Body of pancreas (tissue), 4 donors: ENCODE data around the gene UBAC2.

Experiments
- CTCF ChIP-seq, 7 experiments: fragments of 450-650 bp in 4 of 7; fragments of 200-600 bp in 3 of 7; sonication (generic) in 3 of 7; IDR thresholded peaks; one replicate each; pipeline ENCODE4 v1.5.1; 2016 to 2019; ENCODE audit warnings: antibody characterized with exemption in 7 of 7
- POLR2A ChIP-seq, 3 donors: fragments of 450-650 bp; IDR thresholded peaks; one replicate each; pipeline ENCODE4 v1.6.1; 2016; ENCODE audit warnings: antibody characterized with exemption in 3 of 3, mild to moderate bottlenecking in 2 of 3

GRCh38 chr13:99304541-99304940 lies 103.9 kb downstream of the UBAC2 start:
- TF ChIP-seq POLR2A (IDR thresholded peaks at IDR 0.05) (no peak), CTCF (IDR thresholded peaks at IDR 0.05) (no peak)
